Progenitor cell of endocrine pancreas (in vitro differentiated cells): ENCODE measurements around the gene TBC1D1. TPM values are rescaled to one million over a fixed set of nuclear protein-coding genes. Genes with fewer than 3 reads are reported as not detected.

ENCODE experiments used
- DNase-seq: peaks from one replicate; pipeline ENCODE4 v3.0.0; 2021; ENCODE audit warnings: low spot score; ENCODE audit not compliant: unreplicated experiment
- H3K27ac Mint-ChIP-seq: 2 replicates; pipeline ENCODE4 v1.8.0; 2021; ENCODE audit warnings: mild to moderate bottlenecking, moderate library complexity, mixed read lengths
- H3K27me3 Mint-ChIP-seq: 2 replicates; pipeline ENCODE4 v1.8.0; 2021; ENCODE audit warnings: mixed read lengths
- H3K36me3 Mint-ChIP-seq: 2 replicates; pipeline ENCODE4 v1.8.0; 2022; ENCODE audit warnings: mixed read lengths; ENCODE audit not compliant: insufficient read depth
- H3K4me1 Mint-ChIP-seq: 2 replicates; pipeline ENCODE4 v1.8.0; 2021; ENCODE audit warnings: low read depth, mixed read lengths
- H3K4me3 Mint-ChIP-seq: 2 replicates; pipeline ENCODE4 v1.8.0; 2021; ENCODE audit warnings: low read depth, mild to moderate bottlenecking, moderate library complexity, mixed read lengths
- H3K9me3 Mint-ChIP-seq: 2 replicates; pipeline ENCODE4 v1.8.0; 2021; ENCODE audit warnings: low read depth, mixed read lengths
- total RNA-seq: library from RNA; stranded (reverse); gene quantifications from 2 replicates; pipeline ENCODE4 v1.2.1, GENCODE V29; 2021
- TF ChIP-seq, protein P1 (sequence below): fragments of 200-600 bp; sonication (generic); IDR thresholded peaks from one replicate; pipeline ENCODE4 v1.5.0; 2021; ENCODE audit warnings: antibody characterized with exemption, mild to moderate bottlenecking; ENCODE audit not compliant: unreplicated experiment

The TBC1D1 gene
- total RNA-seq, 1 donor from 2014 or later: 138 TPM

DNA sequence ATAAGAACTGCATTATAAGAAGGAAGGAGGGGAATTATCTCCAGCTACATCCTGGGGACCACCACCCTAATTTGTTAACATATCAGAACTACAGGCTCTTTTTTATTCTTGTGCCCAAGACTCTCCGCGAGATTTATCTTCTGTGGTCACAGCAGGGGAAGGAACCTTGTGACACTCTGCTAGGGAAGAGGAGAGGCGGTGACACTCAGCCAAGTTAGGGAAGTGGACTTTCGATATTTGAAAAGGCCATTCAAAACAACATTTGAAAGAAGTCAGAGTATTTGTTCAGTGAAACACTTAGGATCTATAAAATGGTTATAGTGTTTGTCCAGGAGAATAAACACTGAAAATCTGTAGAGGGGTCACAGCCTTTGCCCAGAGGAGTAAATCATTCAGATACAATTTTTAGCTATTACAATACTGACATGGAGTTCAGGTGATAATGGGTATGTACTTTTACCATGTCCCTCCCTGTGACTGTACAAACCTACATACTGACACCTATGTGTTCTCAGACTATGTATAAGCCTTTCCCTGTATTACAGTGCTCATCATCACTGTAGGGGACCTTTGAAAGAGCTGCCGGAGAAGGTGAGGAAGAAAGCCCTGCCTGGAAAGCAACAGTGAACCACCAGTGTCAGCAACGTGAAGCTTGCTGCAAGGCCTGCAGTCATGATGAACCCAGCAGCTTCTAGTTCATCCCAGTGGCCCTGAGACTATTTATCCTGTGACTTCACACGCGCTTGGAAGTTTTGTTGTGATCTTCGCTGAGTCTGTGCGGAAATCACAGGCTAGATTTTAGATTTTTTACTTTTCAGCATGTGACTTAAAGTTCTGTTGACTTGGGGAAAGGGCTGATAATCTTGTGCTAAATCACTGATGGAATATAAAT is 60.8 kb downstream of the TBC1D1 start:
- no peaks in the 10 kb centered on the region for H3K9me3 Mint-ChIP-seq
- peak overlapping the region; percentile 59 for H3K27ac Mint-ChIP-seq

GRCh38 chr4:37953156-37953555 is 62.3 kb downstream of the TBC1D1 start:
- DNase-seq: no peak
- H3K27me3 Mint-ChIP-seq: no peaks in the 10 kb centered on the region
- H3K4me1 Mint-ChIP-seq: peaks cover 6% of the 10 kb centered on the region
- no peaks in the 10 kb centered on the region for H3K9me3 Mint-ChIP-seq
- no peaks in the 10 kb centered on the region for H3K36me3 Mint-ChIP-seq
- TF ChIP-seq, protein P1, sequence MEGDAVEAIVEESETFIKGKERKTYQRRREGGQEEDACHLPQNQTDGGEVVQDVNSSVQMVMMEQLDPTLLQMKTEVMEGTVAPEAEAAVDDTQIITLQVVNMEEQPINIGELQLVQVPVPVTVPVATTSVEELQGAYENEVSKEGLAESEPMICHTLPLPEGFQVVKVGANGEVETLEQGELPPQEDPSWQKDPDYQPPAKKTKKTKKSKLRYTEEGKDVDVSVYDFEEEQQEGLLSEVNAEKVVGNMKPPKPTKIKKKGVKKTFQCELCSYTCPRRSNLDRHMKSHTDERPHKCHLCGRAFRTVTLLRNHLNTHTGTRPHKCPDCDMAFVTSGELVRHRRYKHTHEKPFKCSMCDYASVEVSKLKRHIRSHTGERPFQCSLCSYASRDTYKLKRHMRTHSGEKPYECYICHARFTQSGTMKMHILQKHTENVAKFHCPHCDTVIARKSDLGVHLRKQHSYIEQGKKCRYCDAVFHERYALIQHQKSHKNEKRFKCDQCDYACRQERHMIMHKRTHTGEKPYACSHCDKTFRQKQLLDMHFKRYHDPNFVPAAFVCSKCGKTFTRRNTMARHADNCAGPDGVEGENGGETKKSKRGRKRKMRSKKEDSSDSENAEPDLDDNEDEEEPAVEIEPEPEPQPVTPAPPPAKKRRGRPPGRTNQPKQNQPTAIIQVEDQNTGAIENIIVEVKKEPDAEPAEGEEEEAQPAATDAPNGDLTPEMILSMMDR: no peak
- no peak overlapping the region for H3K4me3 Mint-ChIP-seq
- H3K27ac Mint-ChIP-seq: no peak overlapping the region

More for the DNA sequence above, 60.8 kb downstream of the TBC1D1 start:
- no peak for DNase-seq
- peaks cover 6% of the 10 kb centered on the region for H3K4me1 Mint-ChIP-seq
- TF ChIP-seq, protein P1: no peak
- no peak overlapping the region for H3K4me3 Mint-ChIP-seq
- no peaks in the 10 kb centered on the region for H3K36me3 Mint-ChIP-seq
- H3K27me3 Mint-ChIP-seq: no peaks in the 10 kb centered on the region

DNA sequence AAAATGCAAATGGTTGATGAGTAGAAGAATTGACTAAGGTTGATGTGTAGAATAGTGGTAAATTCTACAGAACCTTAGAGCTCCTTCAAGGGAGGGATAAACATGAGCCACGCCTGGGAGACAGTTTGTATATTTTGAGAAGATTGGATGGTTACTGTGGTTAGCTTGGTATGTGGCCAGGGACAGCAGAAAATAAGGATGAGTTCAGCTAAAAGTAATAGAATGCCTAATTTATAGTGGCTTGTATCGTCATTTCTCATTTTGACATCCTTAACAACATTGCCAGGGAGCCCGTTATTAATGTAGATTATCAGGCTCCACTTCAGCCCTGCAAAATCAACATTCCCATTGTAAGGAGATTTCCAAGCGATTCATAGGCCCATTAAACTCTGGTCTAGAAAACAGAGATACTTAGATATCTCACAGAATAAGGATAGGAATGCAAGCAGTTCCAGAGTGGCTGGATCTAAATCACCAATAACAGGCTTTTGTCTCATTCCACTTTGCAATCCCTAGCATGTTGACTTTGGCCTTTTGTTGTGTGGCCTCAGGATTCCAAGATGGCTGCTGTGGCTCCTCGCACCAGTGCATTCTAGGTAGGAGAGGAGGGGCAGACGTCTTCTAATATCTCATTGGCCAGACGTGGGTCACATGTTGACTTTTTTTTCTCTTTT is 62.9 kb downstream of the TBC1D1 start:
- H3K27ac Mint-ChIP-seq: no peak overlapping the region
- H3K4me3 Mint-ChIP-seq: no peak overlapping the region
- H3K27me3 Mint-ChIP-seq: no peaks in the 10 kb centered on the region
- peaks cover 8% of the 10 kb centered on the region for H3K4me1 Mint-ChIP-seq
- no peak for DNase-seq
- H3K36me3 Mint-ChIP-seq: no peaks in the 10 kb centered on the region
- TF ChIP-seq, protein P1: no peak
- H3K9me3 Mint-ChIP-seq: no peaks in the 10 kb centered on the region

DNA sequence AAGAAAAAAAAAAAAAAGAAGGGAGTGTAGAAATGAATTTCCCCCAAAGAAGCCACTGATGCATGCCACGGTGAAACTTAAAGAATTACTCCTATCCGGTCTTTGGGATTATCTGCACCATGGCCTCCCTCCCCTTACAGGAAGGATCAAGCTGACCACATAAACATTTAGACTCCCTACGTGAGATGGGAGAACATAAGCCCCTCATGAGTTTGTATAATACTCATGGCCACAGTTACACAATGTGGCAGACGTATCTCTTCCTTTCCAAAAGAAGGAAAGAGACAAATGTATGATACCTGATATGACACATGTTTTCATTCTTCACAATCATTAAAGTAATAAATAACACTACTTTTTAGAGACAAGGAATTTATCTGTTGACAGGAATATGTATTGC is 66.1 kb downstream of the TBC1D1 start:
- H3K36me3 Mint-ChIP-seq: no peaks in the 10 kb centered on the region
- no peaks in the 10 kb centered on the region for H3K27me3 Mint-ChIP-seq
- no peak overlapping the region for H3K4me3 Mint-ChIP-seq
- no peak for DNase-seq
- no peaks in the 10 kb centered on the region for H3K9me3 Mint-ChIP-seq
- H3K4me1 Mint-ChIP-seq: peaks cover 4% of the 10 kb centered on the region
- TF ChIP-seq, protein P1: no peak
- H3K27ac Mint-ChIP-seq: no peak overlapping the region

DNA sequence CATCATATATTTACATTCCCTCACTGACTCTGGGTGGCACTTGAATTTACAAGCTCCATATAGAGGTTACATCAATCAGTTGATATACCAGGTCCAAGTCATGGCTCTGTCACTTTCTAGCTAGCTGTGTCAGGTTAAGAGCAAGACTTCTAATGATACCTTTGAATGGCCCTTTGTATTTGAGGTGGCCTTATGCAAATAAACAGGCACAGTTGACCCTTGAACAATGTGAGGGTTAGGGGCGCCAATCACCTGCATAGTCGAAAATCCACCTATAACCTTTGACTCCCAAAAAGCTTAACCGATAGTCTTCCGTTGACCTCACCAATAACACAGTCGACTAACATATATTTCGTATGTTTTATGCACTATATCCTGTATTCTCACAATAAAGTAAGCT is 68.0 kb downstream of the TBC1D1 start:
- Mint-ChIP-seq H3K9me3 (no peaks in the 10 kb centered on the region), H3K4me3 (no peak overlapping the region), H3K27me3 (no peaks in the 10 kb centered on the region), H3K27ac (no peak overlapping the region), H3K4me1 (peaks cover 4% of the 10 kb centered on the region), H3K36me3 (no peaks in the 10 kb centered on the region)
- TF ChIP-seq, protein P1: no peak
- no peak for DNase-seq
